Measurements from ENCODE around the gene TPX2.

DNA sequence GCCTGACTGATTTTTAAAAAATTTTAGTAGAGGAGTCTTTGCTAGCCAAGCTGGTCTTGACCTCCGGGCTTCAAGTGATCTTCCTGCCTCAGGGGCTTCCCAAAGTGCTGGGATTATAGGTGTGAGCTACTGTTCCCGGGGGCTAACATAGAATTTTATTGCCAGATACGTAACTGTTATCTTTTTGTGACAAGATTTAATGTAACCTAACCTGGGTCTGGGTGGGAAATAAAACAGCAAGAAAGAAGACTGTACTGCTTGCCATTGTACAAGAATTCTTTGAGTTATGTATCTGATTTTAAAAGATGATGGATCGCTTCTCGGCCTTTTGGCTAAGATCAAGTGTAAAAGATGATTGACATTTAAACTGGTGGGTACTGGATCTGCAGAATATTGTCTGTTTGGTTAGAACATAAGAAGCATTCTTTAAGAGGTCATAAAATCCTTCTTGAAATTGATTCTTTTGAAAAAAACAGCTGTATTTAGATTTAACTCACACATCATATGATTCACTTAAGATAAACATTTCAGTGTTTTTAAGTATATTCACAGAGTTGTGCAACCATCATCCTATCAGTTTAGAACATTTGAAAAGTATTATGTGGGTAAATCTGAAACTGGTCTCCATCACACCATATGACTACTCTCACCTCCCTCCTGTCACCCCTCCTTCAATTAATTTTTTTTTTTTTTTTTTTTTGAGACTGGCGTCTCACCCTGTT, 21.6 kb downstream of the TPX2 start:
- TF ChIP-seq, protein P1, sequence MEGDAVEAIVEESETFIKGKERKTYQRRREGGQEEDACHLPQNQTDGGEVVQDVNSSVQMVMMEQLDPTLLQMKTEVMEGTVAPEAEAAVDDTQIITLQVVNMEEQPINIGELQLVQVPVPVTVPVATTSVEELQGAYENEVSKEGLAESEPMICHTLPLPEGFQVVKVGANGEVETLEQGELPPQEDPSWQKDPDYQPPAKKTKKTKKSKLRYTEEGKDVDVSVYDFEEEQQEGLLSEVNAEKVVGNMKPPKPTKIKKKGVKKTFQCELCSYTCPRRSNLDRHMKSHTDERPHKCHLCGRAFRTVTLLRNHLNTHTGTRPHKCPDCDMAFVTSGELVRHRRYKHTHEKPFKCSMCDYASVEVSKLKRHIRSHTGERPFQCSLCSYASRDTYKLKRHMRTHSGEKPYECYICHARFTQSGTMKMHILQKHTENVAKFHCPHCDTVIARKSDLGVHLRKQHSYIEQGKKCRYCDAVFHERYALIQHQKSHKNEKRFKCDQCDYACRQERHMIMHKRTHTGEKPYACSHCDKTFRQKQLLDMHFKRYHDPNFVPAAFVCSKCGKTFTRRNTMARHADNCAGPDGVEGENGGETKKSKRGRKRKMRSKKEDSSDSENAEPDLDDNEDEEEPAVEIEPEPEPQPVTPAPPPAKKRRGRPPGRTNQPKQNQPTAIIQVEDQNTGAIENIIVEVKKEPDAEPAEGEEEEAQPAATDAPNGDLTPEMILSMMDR (IDR thresholded peaks at IDR 0.05; ENCODE audit: insufficient read depth, low read length, poor library complexity, severe bottlenecking), result no peak
- no peak for TF ChIP-seq EZH2phosphoT487 (conservative IDR thresholded peaks at IDR 0.05; ENCODE audit: low read length)
